ENCODE measurements around the gene PWWP2A. TPM values are rescaled to one million over a fixed set of nuclear protein-coding genes. Genes with fewer than 3 reads are reported as not detected.
"Not testable (repeated sequence)": the region's sequence is repeated elsewhere in the genome, so short reads cannot be mapped to it uniquely, and the experiment has no call there.

Gene PWWP2A
- total RNA-seq, 1 donor, result 26.8 TPM

GRCh38 chr5:160150381-160150780 is 31.1 kb upstream of the PWWP2A start:
- H3K4me1 ChIP-seq (ENCODE audit: insufficient read depth, low read length), result peaks cover 4% of the 10 kb centered on the region
- H3K27me3 ChIP-seq (ENCODE audit: insufficient read depth, low read length), result no peaks in the 10 kb centered on the region
- no peak overlapping the region for H2AFZ ChIP-seq (ENCODE audit: low read length)
- no peak overlapping the region for H3K4me2 ChIP-seq (ENCODE audit: insufficient read depth, low read length)
- no peak overlapping the region for H3K4me3 ChIP-seq (ENCODE audit: insufficient read depth, low read length)
- no peaks in the 10 kb centered on the region for H3K9me3 ChIP-seq (ENCODE audit: low read depth, low read length)
- no peaks in the 10 kb centered on the region for H3K79me2 ChIP-seq (ENCODE audit: insufficient read depth, low read length)
- no peak for TF ChIP-seq CTCF (IDR thresholded peaks at IDR 0.05; ENCODE audit: extremely low read depth, low read depth, low read length)
- H3K36me3 ChIP-seq (ENCODE audit: insufficient read depth, low read length), result no peaks in the 10 kb centered on the region
- no peaks in the 10 kb centered on the region for H4K20me1 ChIP-seq (ENCODE audit: insufficient read depth, low read length)
- peak; percentile 10 for DNase-seq (ENCODE audit: insufficient read length, low spot score, missing footprints)
- no peak overlapping the region for H3K27ac ChIP-seq (ENCODE audit: low read depth, low read length)

- H3K27me3 ChIP-seq (ENCODE audit: insufficient read depth, low read length), result not testable (repeated sequence)
Observed at GRCh38 chr5:160144436-160144835, 25.2 kb upstream of the PWWP2A start.

GRCh38 chr5:160134332-160134731 is 15.1 kb upstream of the PWWP2A start:
- no peaks in the 10 kb centered on the region for H4K20me1 ChIP-seq (ENCODE audit: insufficient read depth, low read length)
- no peak overlapping the region for H3K4me2 ChIP-seq (ENCODE audit: insufficient read depth, low read length)
- peak overlapping the region; percentile 37 for H3K27ac ChIP-seq (ENCODE audit: low read depth, low read length)
- peaks cover 16% of the 10 kb centered on the region for H3K4me1 ChIP-seq (ENCODE audit: insufficient read depth, low read length)
- H3K9me3 ChIP-seq (ENCODE audit: low read depth, low read length), result no peaks in the 10 kb centered on the region
- H3K36me3 ChIP-seq (ENCODE audit: insufficient read depth, low read length), result no peaks in the 10 kb centered on the region
- no peaks in the 10 kb centered on the region for H3K79me2 ChIP-seq (ENCODE audit: insufficient read depth, low read length)
- no peak overlapping the region for H3K4me3 ChIP-seq (ENCODE audit: insufficient read depth, low read length)
- DNase-seq (ENCODE audit: insufficient read length, low spot score, missing footprints), result no peak
- H3K27me3 ChIP-seq (ENCODE audit: insufficient read depth, low read length), result no peaks in the 10 kb centered on the region
- no peak for TF ChIP-seq CTCF (IDR thresholded peaks at IDR 0.05; ENCODE audit: extremely low read depth, low read depth, low read length)
- H2AFZ ChIP-seq (ENCODE audit: low read length), result no peak overlapping the region

More at GRCh38 chr5:160144436-160144835, 25.2 kb upstream of the PWWP2A start:
- H2AFZ ChIP-seq (ENCODE audit: low read length); H3K79me2 ChIP-seq (ENCODE audit: insufficient read depth, low read length); H3K36me3 ChIP-seq (ENCODE audit: insufficient read depth, low read length); H4K20me1 ChIP-seq (ENCODE audit: insufficient read depth, low read length); DNase-seq (ENCODE audit: insufficient read length, low spot score, missing footprints); H3K4me2 ChIP-seq (ENCODE audit: insufficient read depth, low read length); H3K4me1 ChIP-seq (ENCODE audit: insufficient read depth, low read length); H3K4me3 ChIP-seq (ENCODE audit: insufficient read depth, low read length); H3K9me3 ChIP-seq (ENCODE audit: low read depth, low read length); H3K27ac ChIP-seq (ENCODE audit: low read depth, low read length): not testable (repeated sequence)

- H3K27me3 ChIP-seq (ENCODE audit: insufficient read depth, low read length), result no peaks in the 10 kb centered on the region
- H2AFZ ChIP-seq (ENCODE audit: low read length), result peak overlapping the region; percentile 62
- no peak for TF ChIP-seq CTCF (IDR thresholded peaks at IDR 0.05; ENCODE audit: extremely low read depth, low read depth, low read length)
- H3K4me3 ChIP-seq (ENCODE audit: insufficient read depth, low read length), result no peak overlapping the region
- no peaks in the 10 kb centered on the region for H4K20me1 ChIP-seq (ENCODE audit: insufficient read depth, low read length)
- H3K9me3 ChIP-seq (ENCODE audit: low read depth, low read length), result no peaks in the 10 kb centered on the region
- DNase-seq (ENCODE audit: insufficient read length, low spot score, missing footprints), result peak; percentile 77
- no peaks in the 10 kb centered on the region for H3K36me3 ChIP-seq (ENCODE audit: insufficient read depth, low read length)
- peak overlapping the region; percentile 74 for H3K4me2 ChIP-seq (ENCODE audit: insufficient read depth, low read length)
- H3K79me2 ChIP-seq (ENCODE audit: insufficient read depth, low read length), result no peaks in the 10 kb centered on the region
- H3K4me1 ChIP-seq (ENCODE audit: insufficient read depth, low read length), result peaks cover 13% of the 10 kb centered on the region
- H3K27ac ChIP-seq (ENCODE audit: low read depth, low read length), result peak overlapping the region; percentile 37
Observed at GRCh38 chr5:160133918-160134304, 14.7 kb upstream of the PWWP2A start.
